SK-N-SH (cell line): Measurements from ENCODE around the gene ARL3. TPM values are rescaled to one million over a fixed set of nuclear protein-coding genes. Genes with fewer than 3 reads are reported as not detected.

Experiments
- CTCF ChIA-PET: fragments of 300-600, 350-600 bp; formaldehyde crosslinking; extraction: SDS; loops from one replicate; lab custom pipeline; 2021; lab: Yijun Ruan, JAX
- POLR2A ChIA-PET: fragments of 350-600 bp; sonication (Branson Sonifier 250); formaldehyde crosslinking; extraction: SDS; loops from one replicate; lab custom pipeline; 2020; ENCODE audit warnings: antibody characterized with exemption, inconsistent platforms; lab: Yijun Ruan, JAX
- DNase-seq: peaks from one replicate; pipeline ENCODE4 v3.0.0; 2012
- H2AFZ ChIP-seq: fragments of 200-600 bp; sonication (generic); 2 replicates; pipeline ENCODE4 v1.8.1; 2016; ENCODE audit warnings: antibody characterized with exemption, mild to moderate bottlenecking, low read depth
- H3F3A ChIP-seq: fragments of 200-600 bp; sonication (generic); replicated peaks from 2 replicates; pipeline ENCODE3; 2016; ENCODE audit warnings: antibody characterized with exemption, mild to moderate bottlenecking; ENCODE audit not compliant: insufficient read depth
- H3K27ac ChIP-seq, 2 experiments: fragments of 200-500 bp in 1 of 2; fragments of 200-600 bp in 1 of 2; sonication (Bioruptor generic) in 1 of 2; sonication (generic), shearing (Covaris generic) in 1 of 2; 2 replicates each; pipeline versions ENCODE4 v1.5.1 to v1.6.1; 2014 to 2016; ENCODE audit warnings: low read depth in 2 of 2, inconsistent platforms in 1 of 2, low read length in 1 of 2, mild to moderate bottlenecking in 1 of 2, mixed read lengths in 1 of 2
- H3K27me3 ChIP-seq: fragments of 200-600 bp; sonication (generic), shearing (Covaris generic); 2 replicates; pipeline ENCODE4 v1.6.1; 2016; ENCODE audit warnings: mixed run types; ENCODE audit not compliant: insufficient read depth
- H3K36me3 ChIP-seq, 2 experiments: fragments of 200-500 bp in 1 of 2; fragments of 200-600 bp in 1 of 2; sonication (Bioruptor generic) in 1 of 2; sonication (generic) in 1 of 2; replicated peaks in 1 of 2; 2 replicates each; pipeline versions ENCODE3 to v1.5.1; 2014 to 2016; ENCODE audit warnings: low read length in 1 of 2, mild to moderate bottlenecking in 1 of 2; ENCODE audit not compliant: insufficient read depth in 2 of 2, control insufficient read depth in 1 of 2
- H3K4me1 ChIP-seq, 2 experiments: fragments of 200-500 bp in 1 of 2; fragments of 200-600 bp in 1 of 2; sonication (Bioruptor generic) in 1 of 2; sonication (generic), shearing (Covaris generic) in 1 of 2; 2 replicates each; pipeline versions ENCODE4 v1.5.1 to v1.6.1; 2014 to 2016; ENCODE audit warnings: low read depth in 1 of 2, low read length in 1 of 2, mixed run types in 1 of 2; ENCODE audit not compliant: insufficient read depth in 2 of 2, control insufficient read depth in 1 of 2
- H3K4me2 ChIP-seq: fragments of 200-600 bp; sonication (generic), shearing (Covaris generic); 2 replicates; pipeline ENCODE4 v1.6.1; 2017; ENCODE audit warnings: mixed run types
- H3K4me3 ChIP-seq, 2 experiments: fragments of 200-500 bp in 1 of 2; fragments of 200-600 bp in 1 of 2; sonication (Bioruptor generic) in 1 of 2; sonication (generic), shearing (Covaris generic) in 1 of 2; 2 replicates each; pipeline versions ENCODE4 v1.5.1 to v1.8.1; 2014 to 2016; ENCODE audit warnings: low read depth in 2 of 2, inconsistent platforms in 1 of 2, low read length in 1 of 2, mild to moderate bottlenecking in 1 of 2, mixed read lengths in 1 of 2, moderate library complexity in 1 of 2
- H3K79me2 ChIP-seq: fragments of 200-600 bp; sonication (generic); 2 replicates; pipeline ENCODE4 v1.8.1; 2017; ENCODE audit warnings: mild to moderate bottlenecking; ENCODE audit not compliant: insufficient read depth
- H3K9ac ChIP-seq: fragments of 200-600 bp; sonication (generic); 2 replicates; pipeline ENCODE4 v1.6.1; 2017; ENCODE audit warnings: mixed run types
- H3K9me2 ChIP-seq: fragments of 200-600 bp; sonication (generic); 2 replicates; pipeline ENCODE4 v1.6.1; 2017; ENCODE audit warnings: mixed run types
- H3K9me3 ChIP-seq: fragments of 200-600 bp; sonication (generic); 2 replicates; pipeline ENCODE4 v1.6.1; 2017; ENCODE audit warnings: mixed run types, mild to moderate bottlenecking, moderate library complexity
- H4K20me1 ChIP-seq: fragments of 200-600 bp; sonication (generic); 2 replicates; pipeline ENCODE4 v1.6.1; 2017; ENCODE audit warnings: mild to moderate bottlenecking, mixed run types; ENCODE audit not compliant: insufficient read depth
- CHD2 ChIP-seq: fragments of 150-350 bp; IDR thresholded peaks from 2 replicates; pipeline ENCODE4 v1.6.1; 2018; ENCODE audit warnings: low read length; ENCODE audit not compliant: partially characterized antibody
- ELF1 ChIP-seq: IDR thresholded peaks from 2 replicates; pipeline ENCODE4 v1.4.0; 2012
- EZH2phosphoT487 ChIP-seq: fragments of 200-600 bp; sonication (generic); IDR thresholded peaks from 2 replicates; pipeline ENCODE4 v1.6.1; 2017; ENCODE audit warnings: low read depth, mixed run types, mild to moderate bottlenecking, antibody characterized with exemption, moderate library complexity, borderline replicate concordance
- FOSL2 ChIP-seq: IDR thresholded peaks from 2 replicates; pipeline ENCODE4 v1.4.0; 2012; ENCODE audit warnings: low read depth, mild to moderate bottlenecking, moderate library complexity, borderline replicate concordance
- FOXJ3 ChIP-seq: sonication (generic); formaldehyde crosslinking; IDR thresholded peaks from 2 replicates; pipeline ENCODE4 v1.5.1; 2020; ENCODE audit warnings: mild to moderate bottlenecking, missing genetic modification reagents
- FOXM1 ChIP-seq: IDR thresholded peaks from 2 replicates; pipeline ENCODE4 v1.4.0; 2012; ENCODE audit warnings: low read depth, mild to moderate bottlenecking
- GABPA ChIP-seq: IDR thresholded peaks from 2 replicates; pipeline ENCODE4 v1.4.0; 2012; ENCODE audit warnings: low read depth, mild to moderate bottlenecking
- GATA2 ChIP-seq: sonication (generic); formaldehyde crosslinking; IDR thresholded peaks from 2 replicates; pipeline ENCODE4 v1.5.0; 2020; ENCODE audit warnings: mild to moderate bottlenecking, missing genetic modification reagents
- MXI1 ChIP-seq: IDR thresholded peaks from 2 replicates; pipeline ENCODE4 v1.6.1; 2012; ENCODE audit warnings: mild to moderate bottlenecking, low read depth, low read length, improper control_type of control experiment
- NFIC ChIP-seq: IDR thresholded peaks from 2 replicates; pipeline ENCODE4 v1.4.0; 2012; ENCODE audit warnings: borderline replicate concordance
- NRF1 ChIP-seq: IDR thresholded peaks from 2 replicates; pipeline ENCODE4 v1.6.1; 2012; ENCODE audit warnings: low read depth, mild to moderate bottlenecking, low read length
- POLR2AphosphoS5 ChIP-seq: IDR thresholded peaks from 2 replicates; pipeline ENCODE4 v1.6.1; 2012; ENCODE audit warnings: low read depth, low read length
- RAD21 ChIP-seq: IDR thresholded peaks from 2 replicates; pipeline ENCODE4 v1.6.1; 2012; ENCODE audit warnings: mild to moderate bottlenecking, low read length
- RCOR1 ChIP-seq: fragments of 150-350 bp; IDR thresholded peaks from 2 replicates; pipeline ENCODE4 v1.6.1; 2017; ENCODE audit warnings: antibody characterized with exemption, low read length
- RFX5 ChIP-seq: IDR thresholded peaks from 2 replicates; pipeline ENCODE4 v1.6.1; 2012; ENCODE audit warnings: mild to moderate bottlenecking, improper control_type of control experiment, low read length
- SMC3 ChIP-seq: IDR thresholded peaks from 2 replicates; pipeline ENCODE4 v1.6.1; 2012; ENCODE audit warnings: low read depth, low read length, improper control_type of control experiment
- TCF12 ChIP-seq: IDR thresholded peaks from 2 replicates; pipeline ENCODE4 v1.4.0; 2012
- TEAD4 ChIP-seq: IDR thresholded peaks from 2 replicates; pipeline ENCODE4 v1.4.0; 2012; ENCODE audit warnings: mild to moderate bottlenecking, borderline replicate concordance; ENCODE audit not compliant: insufficient read depth
- WGBS: methylation state at CpG from one replicate; pipeline ENCODE4 v1.1.6; 2017; ENCODE audit warnings: low lambda C conversion rate; 5-methylcytosine and 5-hydroxymethylcytosine counted together
- polyA plus RNA-seq, 3 experiments: library from polyadenylated mRNA; depleted of rRNA; stranded (reverse); fragments of >200 nt; gene quantifications; 2 replicates each; pipeline ENCODE4 v1.2.3, GENCODE V29; 2012
- TF ChIP-seq, protein P1 (sequence below): IDR thresholded peaks from 2 replicates; pipeline ENCODE4 v1.6.1; 2012; ENCODE audit warnings: mild to moderate bottlenecking, low read depth, low read length, moderate library complexity
- TF ChIP-seq, protein P2 (sequence below): IDR thresholded peaks from 2 replicates; pipeline ENCODE4 v1.4.0; 2012; ENCODE audit warnings: low read depth
- TF ChIP-seq, protein P3 (sequence below): fragments of 200-600 bp; sonication (generic); IDR thresholded peaks from 2 replicates; pipeline ENCODE4 v1.6.1; 2017; ENCODE audit warnings: antibody characterized with exemption, mild to moderate bottlenecking, moderate library complexity
- TF ChIP-seq, protein P4 (sequence below): IDR thresholded peaks from 2 replicates; pipeline ENCODE4 v1.4.0; 2012; ENCODE audit warnings: low read depth, borderline replicate concordance
- TF ChIP-seq, protein P5 (sequence below): IDR thresholded peaks from 2 replicates; pipeline ENCODE4; 2012
- TF ChIP-seq, protein P6 (sequence below): fragments of 150-350 bp; IDR thresholded peaks from 2 replicates; pipeline ENCODE4 v1.6.1; 2016; ENCODE audit warnings: mild to moderate bottlenecking, low read depth, low read length

The ARL3 gene
- polyA plus RNA-seq, 1 of the 3 experiments (the other 2 are of a cell fraction), result 11.2 TPM

DNA sequence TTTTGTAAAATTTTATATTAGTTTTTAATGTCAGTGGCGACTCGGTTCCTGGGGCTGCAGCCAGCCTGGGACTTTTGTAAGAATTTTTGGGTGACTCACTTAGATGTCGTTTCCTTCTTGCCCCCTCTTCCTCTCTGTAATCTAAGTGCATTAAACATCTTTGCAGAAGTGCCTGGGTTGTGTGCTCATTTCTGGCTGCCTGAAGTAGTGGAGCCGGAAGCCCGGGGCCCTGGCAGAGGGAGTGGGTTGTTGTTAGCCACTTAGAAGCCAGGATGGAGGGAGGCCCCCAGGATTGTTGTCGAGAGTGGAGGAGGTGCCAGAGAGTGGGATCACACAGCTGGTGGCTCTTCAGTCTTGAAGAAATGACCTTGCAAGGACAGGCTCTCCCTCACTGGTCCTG lies 80.9 kb downstream of the ARL3 start:
- H3K9ac ChIP-seq, result peak overlapping the region; percentile 61
- H3K4me3 ChIP-seq, result peak overlapping the region in 1 of 2 experiments; percentile 8; a peak in 1 of 4 replicates
- H3K27me3 ChIP-seq, result no peaks in the 10 kb centered on the region
- H3K9me3 ChIP-seq, result no peaks in the 10 kb centered on the region
- no peaks in the 10 kb centered on the region for H3K9me2 ChIP-seq
- CTCF ChIA-PET, result no interaction called here
- WGBS, result 6% methylated on average over 6 of the region's 6 CpGs
- H3K4me2 ChIP-seq, result peak overlapping the region; percentile 71
- H2AFZ ChIP-seq, result peak overlapping the region; percentile 66; the same call in 1 of the 2 replicates
- peak overlapping the region; percentile 77 to 91 for H3K27ac ChIP-seq
- H3K79me2 ChIP-seq, result no peaks in the 10 kb centered on the region
- peaks cover 49 to 68% of the 10 kb centered on the region in 2 experiments; a peak in 3 of 4 replicates for H3K4me1 ChIP-seq
- DNase-seq, result no peak
- H4K20me1 ChIP-seq, result no peaks in the 10 kb centered on the region
- POLR2A ChIA-PET, result interaction anchor here (0.6 to 1.2 kb wide), 2 partner anchors 9 to 201 kb away, joined by 3 read pairs; partner anchors contain the start of gene CUEDC2
- H3K36me3 ChIP-seq, result peaks cover 0 to 3% of the 10 kb centered on the region in 2 experiments
- H3F3A ChIP-seq, result peaks cover 39% of the 10 kb centered on the region
- TF ChIP-seq NFIC, result peak; percentile 62; the same call in 1 of the 2 replicates
- no peak for TF ChIP-seq RAD21
- no peak for TF ChIP-seq TEAD4
- TF ChIP-seq RCOR1, result no peak
- TF ChIP-seq GABPA, result no peak
- peak; percentile 49; the same call in 1 of the 2 replicates for TF ChIP-seq TCF12
- TF ChIP-seq POLR2AphosphoS5, result no peak
- TF ChIP-seq FOSL2, result peak; percentile 65; the same call in 1 of the 2 replicates
- TF ChIP-seq, protein P1, sequence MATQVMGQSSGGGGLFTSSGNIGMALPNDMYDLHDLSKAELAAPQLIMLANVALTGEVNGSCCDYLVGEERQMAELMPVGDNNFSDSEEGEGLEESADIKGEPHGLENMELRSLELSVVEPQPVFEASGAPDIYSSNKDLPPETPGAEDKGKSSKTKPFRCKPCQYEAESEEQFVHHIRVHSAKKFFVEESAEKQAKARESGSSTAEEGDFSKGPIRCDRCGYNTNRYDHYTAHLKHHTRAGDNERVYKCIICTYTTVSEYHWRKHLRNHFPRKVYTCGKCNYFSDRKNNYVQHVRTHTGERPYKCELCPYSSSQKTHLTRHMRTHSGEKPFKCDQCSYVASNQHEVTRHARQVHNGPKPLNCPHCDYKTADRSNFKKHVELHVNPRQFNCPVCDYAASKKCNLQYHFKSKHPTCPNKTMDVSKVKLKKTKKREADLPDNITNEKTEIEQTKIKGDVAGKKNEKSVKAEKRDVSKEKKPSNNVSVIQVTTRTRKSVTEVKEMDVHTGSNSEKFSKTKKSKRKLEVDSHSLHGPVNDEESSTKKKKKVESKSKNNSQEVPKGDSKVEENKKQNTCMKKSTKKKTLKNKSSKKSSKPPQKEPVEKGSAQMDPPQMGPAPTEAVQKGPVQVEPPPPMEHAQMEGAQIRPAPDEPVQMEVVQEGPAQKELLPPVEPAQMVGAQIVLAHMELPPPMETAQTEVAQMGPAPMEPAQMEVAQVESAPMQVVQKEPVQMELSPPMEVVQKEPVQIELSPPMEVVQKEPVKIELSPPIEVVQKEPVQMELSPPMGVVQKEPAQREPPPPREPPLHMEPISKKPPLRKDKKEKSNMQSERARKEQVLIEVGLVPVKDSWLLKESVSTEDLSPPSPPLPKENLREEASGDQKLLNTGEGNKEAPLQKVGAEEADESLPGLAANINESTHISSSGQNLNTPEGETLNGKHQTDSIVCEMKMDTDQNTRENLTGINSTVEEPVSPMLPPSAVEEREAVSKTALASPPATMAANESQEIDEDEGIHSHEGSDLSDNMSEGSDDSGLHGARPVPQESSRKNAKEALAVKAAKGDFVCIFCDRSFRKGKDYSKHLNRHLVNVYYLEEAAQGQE, result no peak
- no peak for TF ChIP-seq SMC3
- no peak for TF ChIP-seq FOXJ3
- peak; percentile 60 for TF ChIP-seq ELF1
- no peak for TF ChIP-seq RFX5
- TF ChIP-seq EZH2phosphoT487, result no peak
- TF ChIP-seq, protein P2, sequence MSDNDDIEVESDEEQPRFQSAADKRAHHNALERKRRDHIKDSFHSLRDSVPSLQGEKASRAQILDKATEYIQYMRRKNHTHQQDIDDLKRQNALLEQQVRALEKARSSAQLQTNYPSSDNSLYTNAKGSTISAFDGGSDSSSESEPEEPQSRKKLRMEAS, result 0 out of 2 replicates have a peak, but pooled peaks have one; percentile 16
- TF ChIP-seq, protein P3, sequence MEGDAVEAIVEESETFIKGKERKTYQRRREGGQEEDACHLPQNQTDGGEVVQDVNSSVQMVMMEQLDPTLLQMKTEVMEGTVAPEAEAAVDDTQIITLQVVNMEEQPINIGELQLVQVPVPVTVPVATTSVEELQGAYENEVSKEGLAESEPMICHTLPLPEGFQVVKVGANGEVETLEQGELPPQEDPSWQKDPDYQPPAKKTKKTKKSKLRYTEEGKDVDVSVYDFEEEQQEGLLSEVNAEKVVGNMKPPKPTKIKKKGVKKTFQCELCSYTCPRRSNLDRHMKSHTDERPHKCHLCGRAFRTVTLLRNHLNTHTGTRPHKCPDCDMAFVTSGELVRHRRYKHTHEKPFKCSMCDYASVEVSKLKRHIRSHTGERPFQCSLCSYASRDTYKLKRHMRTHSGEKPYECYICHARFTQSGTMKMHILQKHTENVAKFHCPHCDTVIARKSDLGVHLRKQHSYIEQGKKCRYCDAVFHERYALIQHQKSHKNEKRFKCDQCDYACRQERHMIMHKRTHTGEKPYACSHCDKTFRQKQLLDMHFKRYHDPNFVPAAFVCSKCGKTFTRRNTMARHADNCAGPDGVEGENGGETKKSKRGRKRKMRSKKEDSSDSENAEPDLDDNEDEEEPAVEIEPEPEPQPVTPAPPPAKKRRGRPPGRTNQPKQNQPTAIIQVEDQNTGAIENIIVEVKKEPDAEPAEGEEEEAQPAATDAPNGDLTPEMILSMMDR, result no peak
- TF ChIP-seq NRF1, result no peak
- no peak for TF ChIP-seq FOXM1
- no peak for TF ChIP-seq CHD2
- TF ChIP-seq, protein P4, sequence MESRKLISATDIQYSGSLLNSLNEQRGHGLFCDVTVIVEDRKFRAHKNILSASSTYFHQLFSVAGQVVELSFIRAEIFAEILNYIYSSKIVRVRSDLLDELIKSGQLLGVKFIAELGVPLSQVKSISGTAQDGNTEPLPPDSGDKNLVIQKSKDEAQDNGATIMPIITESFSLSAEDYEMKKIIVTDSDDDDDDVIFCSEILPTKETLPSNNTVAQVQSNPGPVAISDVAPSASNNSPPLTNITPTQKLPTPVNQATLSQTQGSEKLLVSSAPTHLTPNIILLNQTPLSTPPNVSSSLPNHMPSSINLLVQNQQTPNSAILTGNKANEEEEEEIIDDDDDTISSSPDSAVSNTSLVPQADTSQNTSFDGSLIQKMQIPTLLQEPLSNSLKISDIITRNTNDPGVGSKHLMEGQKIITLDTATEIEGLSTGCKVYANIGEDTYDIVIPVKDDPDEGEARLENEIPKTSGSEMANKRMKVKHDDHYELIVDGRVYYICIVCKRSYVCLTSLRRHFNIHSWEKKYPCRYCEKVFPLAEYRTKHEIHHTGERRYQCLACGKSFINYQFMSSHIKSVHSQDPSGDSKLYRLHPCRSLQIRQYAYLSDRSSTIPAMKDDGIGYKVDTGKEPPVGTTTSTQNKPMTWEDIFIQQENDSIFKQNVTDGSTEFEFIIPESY, result no peak
- TF ChIP-seq, protein P5, sequence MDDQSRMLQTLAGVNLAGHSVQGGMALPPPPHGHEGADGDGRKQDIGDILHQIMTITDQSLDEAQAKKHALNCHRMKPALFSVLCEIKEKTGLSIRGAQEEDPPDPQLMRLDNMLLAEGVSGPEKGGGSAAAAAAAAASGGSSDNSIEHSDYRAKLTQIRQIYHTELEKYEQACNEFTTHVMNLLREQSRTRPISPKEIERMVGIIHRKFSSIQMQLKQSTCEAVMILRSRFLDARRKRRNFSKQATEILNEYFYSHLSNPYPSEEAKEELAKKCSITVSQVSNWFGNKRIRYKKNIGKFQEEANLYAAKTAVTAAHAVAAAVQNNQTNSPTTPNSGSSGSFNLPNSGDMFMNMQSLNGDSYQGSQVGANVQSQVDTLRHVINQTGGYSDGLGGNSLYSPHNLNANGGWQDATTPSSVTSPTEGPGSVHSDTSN, result peak; percentile 46; the same call in 1 of the 2 replicates
- TF ChIP-seq GATA2, result no peak
- TF ChIP-seq, protein P6, sequence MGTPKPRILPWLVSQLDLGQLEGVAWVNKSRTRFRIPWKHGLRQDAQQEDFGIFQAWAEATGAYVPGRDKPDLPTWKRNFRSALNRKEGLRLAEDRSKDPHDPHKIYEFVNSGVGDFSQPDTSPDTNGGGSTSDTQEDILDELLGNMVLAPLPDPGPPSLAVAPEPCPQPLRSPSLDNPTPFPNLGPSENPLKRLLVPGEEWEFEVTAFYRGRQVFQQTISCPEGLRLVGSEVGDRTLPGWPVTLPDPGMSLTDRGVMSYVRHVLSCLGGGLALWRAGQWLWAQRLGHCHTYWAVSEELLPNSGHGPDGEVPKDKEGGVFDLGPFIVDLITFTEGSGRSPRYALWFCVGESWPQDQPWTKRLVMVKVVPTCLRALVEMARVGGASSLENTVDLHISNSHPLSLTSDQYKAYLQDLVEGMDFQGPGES, result no peak
- no peak for TF ChIP-seq MXI1
